ENCODE measurements around the gene NEMP1.
A peak's percentile ranks its signal among the peaks of the same experiment; 100 is the strongest.

Gene NEMP1

GRCh38 chr12:57051011-57051410, 27.6 kb downstream of the NEMP1 start:
- DNase-seq, result no peak

GRCh38 chr12:57049890-57050289, 28.7 kb downstream of the NEMP1 start, which contains the start of gene MYO1A:
Gene MYO1A (minus strand): TSS chr12:57050129. CDS start chr12:57048323, 1,806 bp downstream.
- no peak for DNase-seq

- peak; percentile 29 for DNase-seq
Measured at GRCh38 chr12:57049119-57049446, 29.5 kb downstream of the NEMP1 start.

- DNase-seq, result peak; percentile 34
Measured at GRCh38 chr12:57048423-57049118, 30.0 kb downstream of the NEMP1 start.

GRCh38 chr12:57047981-57048380, 30.6 kb downstream of the NEMP1 start:
- DNase-seq, result no peak

- DNase-seq, result peak; percentile 73
Measured at GRCh38 chr12:57046947-57047890, 31.4 kb downstream of the NEMP1 start.

GRCh38 chr12:57046086-57046791, 32.4 kb downstream of the NEMP1 start:
- DNase-seq, result peak; percentile 51

GRCh38 chr12:57044889-57045288, 33.7 kb downstream of the NEMP1 start:
- DNase-seq, result no peak

GRCh38 chr12:57044468-57044867, 34.1 kb downstream of the NEMP1 start:
- no peak for DNase-seq

GRCh38 chr12:57042695-57043094, 35.9 kb downstream of the NEMP1 start:
- peak; percentile 12 for DNase-seq

GRCh38 chr12:57040750-57041149, 37.8 kb downstream of the NEMP1 start:
- DNase-seq, result no peak

GRCh38 chr12:57040211-57040610, 38.4 kb downstream of the NEMP1 start:
- DNase-seq, result no peak

- peak; percentile 49 for DNase-seq
Measured at GRCh38 chr12:57039016-57039798, 39.4 kb downstream of the NEMP1 start.

- DNase-seq, result no peak
Measured at GRCh38 chr12:57037264-57037663, 41.3 kb downstream of the NEMP1 start.

- DNase-seq, result no peak
Measured at GRCh38 chr12:57033431-57033830, 45.2 kb downstream of the NEMP1 start.

- DNase-seq, result no peak
Measured at GRCh38 chr12:57031789-57032188, 46.8 kb downstream of the NEMP1 start.

- DNase-seq, result peak; percentile 20
Measured at GRCh38 chr12:57031138-57031725, 47.4 kb downstream of the NEMP1 start.

GRCh38 chr12:57029457-57029856, 49.1 kb downstream of the NEMP1 start:
- DNase-seq, result no peak

- no peak for DNase-seq
Measured at GRCh38 chr12:57027805-57028153, 50.8 kb downstream of the NEMP1 start.

GRCh38 chr12:57027011-57027804, 51.4 kb downstream of the NEMP1 start:
- no peak for DNase-seq

GRCh38 chr12:57025196-57025595, 53.4 kb downstream of the NEMP1 start:
- no peak for DNase-seq
